GM18498 (cell line): ENCODE measurements around the gene MCAM.

Experiments used
- ATAC-seq: cut with Tn5 transposase; IDR thresholded peaks from one replicate; pipeline ENCODE4 v1.9.1; 2021; ENCODE audit warnings: mild to moderate bottlenecking, moderate library complexity; ENCODE audit not compliant: unreplicated experiment

The MCAM gene

DNA sequence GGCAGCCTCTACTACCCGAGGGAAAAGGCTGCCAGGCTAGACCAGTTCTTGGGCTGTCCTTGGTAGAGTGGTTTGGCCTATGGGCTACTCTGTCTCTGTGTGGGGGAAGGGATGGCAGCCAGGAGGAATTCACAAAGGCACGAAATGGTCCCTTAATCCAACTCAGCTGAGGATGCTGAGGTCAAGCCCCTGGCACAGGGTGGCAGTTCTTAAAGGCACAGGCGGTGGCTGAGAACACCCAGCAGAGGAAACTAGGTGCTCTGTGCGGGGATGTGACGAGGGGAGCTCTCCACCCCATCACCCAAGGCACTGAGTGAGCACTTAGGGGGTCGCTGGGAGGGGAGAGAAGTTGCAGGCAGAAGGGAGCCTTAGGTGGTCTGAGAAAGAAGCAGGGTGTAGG is 29.7 kb upstream of the MCAM start, which contains the start of gene MFRP:
MFRP (minus strand) TSS at position 101 of the 400 bp plus-strand sequence. CDS start 192 bp downstream, outside the sequence.
- no peak for ATAC-seq

DNA sequence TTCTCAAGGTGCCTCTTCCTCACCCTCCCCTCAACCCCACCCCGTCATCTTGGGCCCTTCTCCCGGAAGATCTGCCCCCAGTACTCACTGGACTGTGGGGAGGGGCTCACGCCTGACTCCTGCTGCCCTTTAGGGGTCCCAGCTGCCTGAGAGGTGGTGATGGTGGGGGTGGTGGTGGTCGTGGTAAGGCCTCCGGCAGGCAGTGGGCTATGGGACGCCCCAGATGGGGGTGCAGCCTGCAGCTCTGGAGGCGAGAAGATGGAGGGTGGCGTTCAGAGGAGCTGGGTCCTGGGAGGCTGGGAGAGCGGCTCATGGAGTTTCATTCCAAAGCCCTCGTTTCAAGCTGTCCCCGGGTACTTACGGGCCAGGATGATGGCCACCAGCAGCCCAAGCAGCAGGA is 28.8 kb upstream of the MCAM start:
- ATAC-seq = no peak

DNA sequence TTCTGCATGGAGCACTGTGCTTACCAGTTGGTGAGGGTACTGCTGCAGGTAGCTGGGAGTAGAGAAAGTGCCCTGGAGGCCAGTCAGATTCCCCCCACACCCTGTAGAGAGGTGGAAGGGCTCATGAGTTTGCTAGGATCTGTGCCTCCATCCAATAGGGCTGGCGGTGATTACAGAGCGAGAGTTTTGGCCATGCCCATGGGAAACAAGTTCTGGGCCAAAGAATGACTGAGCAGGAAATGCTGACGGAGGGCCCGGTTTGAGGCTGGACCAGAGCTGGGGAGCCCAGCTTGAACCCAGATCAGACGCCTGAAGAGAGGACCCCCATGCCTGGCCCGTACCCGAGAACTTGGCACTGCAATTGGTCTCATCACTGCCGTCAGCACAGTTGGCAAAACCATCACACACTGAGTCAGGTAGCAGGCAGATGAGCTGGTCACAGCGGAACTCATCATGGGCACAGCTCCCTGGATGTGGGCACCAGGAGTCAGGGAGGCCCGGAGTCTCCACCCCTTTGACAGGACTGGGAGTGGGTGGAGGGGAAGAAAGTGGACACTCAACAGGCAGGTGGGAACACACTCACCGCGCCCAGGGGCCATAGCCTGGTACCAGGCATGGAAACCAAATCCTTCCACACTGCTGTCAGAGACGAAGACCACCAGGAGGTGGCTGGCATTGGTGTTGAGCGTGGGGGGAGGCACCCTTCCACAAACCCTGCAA is 27.5 kb upstream of the MCAM start:
- ATAC-seq = no peak

DNA sequence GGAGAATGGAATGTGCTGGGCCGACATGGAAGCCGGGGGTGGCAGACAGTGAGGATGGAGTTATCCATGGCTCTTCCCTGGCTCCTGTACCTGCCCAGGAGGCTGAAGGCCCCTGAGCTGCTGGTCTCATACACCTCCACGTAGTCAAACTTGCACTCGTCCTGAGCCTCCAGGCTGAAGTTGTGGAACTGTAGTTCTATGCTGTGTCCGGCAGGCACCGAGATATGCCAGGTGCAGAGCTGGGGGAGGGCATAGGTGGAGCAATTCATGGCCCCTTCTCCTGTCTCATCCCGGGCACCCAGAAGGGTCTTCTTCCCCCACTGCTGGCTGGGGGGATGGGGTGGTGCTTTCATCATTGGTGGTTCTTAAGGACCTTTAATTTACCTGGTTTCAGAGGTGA is 26.8 kb upstream of the MCAM start:
- no peak for ATAC-seq

DNA sequence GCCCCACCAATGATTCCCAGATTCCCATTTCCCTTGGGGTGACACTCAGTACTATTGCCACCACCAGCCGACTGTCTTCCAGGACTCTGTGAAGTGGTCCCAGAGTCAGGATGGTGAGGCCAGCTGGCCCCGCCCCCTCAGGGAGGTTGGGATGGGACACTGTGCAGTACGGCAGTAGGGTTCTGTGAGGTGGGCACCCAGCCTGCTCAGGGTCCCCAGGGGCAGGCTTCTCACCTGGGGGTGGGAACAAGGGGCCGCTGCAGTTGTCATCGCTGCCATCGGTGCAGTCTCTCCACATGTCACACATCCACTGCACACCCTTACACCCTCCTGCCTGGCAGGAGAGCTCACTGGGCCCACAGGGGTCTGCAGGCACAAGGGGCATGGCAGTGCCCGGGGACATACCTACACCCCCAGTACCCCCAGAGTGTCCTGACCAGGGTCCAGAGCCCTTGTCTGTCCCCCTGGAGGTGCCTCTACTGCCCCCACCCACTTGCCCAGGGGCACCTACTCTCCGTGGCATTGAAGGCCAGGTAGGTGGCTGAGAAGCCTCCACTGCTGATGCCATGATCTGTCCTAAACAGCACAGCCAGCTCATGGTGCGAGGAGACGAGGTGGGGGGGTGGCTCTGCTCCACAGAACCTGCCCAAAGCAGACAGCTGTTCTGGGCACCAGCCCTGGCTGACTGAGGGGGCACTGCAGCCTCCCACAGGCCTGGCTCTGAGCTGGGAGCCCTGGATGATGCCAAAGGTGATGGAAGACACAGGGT is 25.6 kb upstream of the MCAM start:
- ATAC-seq = no peak

DNA sequence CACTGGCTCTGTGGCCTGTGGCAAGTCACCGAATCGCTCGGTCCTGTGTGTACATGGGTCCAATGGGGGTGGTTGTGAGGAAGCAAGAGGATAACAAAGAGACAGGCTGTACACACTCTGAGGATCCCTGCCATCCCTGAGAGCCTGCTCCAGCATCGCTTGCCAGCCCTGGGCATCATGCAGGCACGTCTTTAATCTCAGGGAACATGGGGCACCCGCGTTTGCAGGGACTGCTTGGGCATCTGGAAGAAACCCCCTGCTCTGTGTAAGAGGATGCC is 25.0 kb upstream of the MCAM start:
- no peak for ATAC-seq

DNA sequence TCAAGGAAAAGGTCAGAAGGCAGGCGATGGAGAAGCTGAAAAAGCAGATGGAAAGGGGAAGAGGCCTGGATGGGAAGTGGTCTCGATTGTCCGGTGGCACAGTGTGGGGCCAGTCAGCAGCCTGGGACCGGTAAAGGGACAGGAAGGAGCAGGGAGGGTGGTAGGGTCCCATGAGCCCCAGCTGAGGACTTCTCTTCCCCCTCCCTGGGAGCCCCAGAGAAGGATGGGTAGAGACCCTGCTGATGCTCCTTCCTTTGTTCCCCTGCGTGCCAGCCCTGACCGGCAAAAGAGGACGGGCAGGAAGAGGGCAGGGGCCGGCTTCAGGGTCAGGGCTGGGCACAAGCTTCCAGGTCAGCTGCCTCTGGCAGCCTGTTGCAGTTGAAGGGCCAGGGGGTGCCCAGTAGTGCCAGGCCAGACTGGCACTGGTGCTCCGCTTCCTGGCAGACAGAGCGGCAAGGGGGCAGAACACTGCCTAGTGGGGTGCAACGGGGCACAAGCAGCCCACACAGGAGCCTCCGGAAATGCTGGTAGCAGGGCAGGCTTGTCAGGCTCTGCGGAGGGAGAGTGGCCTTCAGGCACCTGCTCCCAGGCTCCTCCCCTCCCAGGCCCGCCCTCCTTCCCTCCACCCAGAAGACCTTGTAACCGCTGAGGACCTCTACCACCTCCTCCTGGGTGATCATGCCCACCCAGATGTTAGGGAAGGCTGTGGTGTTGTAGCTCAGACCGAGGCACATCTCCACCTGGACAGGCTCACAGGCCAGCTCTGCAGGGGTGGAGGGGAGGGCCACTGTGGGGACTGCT is 24.5 kb upstream of the MCAM start:
- no peak for ATAC-seq

DNA sequence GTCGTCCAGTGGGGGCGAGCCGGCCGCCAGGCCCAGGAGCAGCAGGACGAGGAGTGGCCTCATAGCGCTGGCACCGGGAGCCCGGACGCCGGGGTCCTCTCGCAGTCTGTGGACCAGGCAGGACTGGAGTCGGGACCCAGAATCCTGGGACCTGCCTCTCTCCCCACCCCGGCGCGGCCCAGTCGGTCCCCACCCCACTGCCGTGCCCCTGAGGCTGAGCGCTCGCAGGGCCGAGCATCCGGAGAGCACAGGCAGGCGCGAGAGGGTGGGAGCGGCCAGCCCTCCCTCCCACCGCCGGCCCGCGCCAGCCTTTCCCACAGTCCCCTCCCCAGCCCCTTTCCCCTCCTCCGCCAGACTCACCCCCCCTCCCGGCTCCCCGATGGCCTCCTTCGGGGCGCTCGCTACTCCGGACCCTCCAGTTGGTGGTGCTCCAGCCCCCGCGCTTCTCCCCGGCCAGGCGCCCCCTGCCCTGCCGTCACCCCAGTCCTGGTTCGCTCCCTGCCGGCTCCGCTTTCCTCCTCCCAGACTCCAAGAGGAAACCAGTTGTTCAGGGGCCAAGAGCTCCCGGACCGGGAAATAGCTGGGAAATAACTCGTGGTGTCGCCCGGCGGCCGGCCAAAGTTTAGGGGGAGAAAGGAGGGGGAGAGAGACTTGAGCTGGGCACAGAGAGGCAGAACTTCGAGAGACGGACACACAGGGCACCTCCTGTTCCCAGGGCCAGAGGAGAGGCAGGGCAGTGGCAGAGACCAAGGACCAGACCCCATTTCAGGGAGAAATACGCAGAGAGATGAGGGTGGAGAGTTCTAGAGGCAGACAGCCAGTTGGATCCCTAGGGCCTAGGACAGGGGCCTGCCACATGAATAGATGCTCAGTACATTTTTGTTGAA is 23.6 kb upstream of the MCAM start, which contains the start of gene C1QTNF5:
C1QTNF5 (minus strand) TSS at position 549 of the 887 bp plus-strand sequence; CDS start at position 63, 486 bp downstream.
- no peak for ATAC-seq

DNA sequence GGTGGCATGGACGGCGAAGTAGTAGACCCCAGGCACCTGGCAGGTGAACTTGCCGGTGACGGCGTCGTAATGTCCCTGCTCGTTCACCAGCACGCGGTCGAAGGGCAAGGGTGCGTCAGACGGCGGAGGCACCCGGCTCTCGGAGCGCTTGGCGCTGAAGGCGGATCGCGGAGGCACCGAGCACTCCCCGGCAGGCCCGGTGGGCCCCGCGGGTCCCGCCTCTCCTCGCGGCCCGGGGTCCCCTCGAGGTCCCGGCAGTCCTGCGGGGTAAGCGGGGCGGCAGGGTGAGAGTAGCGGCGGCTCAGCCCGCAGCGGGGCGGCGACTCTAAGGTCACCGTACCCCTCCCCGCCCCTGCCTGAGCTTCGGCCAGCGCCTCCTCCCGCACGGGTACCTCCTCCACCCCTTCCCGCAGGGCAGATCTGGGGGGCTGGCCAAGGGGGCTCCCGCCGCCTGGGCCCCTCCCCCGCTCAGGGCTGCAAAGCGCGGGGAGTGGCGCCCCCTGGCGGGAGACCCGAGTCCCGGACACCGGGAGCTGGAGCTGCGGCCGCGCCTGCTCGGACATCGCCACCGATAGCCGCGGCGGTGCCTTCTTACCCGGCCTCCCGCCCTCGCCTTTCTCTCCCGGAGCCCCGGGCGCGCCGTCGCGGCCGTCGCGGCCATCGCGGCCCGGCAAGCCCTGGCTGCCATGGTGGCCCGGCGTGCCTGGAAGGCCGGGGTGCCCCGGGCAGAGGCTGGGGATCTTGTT is 22.8 kb upstream of the MCAM start:
- ATAC-seq = no peak

DNA sequence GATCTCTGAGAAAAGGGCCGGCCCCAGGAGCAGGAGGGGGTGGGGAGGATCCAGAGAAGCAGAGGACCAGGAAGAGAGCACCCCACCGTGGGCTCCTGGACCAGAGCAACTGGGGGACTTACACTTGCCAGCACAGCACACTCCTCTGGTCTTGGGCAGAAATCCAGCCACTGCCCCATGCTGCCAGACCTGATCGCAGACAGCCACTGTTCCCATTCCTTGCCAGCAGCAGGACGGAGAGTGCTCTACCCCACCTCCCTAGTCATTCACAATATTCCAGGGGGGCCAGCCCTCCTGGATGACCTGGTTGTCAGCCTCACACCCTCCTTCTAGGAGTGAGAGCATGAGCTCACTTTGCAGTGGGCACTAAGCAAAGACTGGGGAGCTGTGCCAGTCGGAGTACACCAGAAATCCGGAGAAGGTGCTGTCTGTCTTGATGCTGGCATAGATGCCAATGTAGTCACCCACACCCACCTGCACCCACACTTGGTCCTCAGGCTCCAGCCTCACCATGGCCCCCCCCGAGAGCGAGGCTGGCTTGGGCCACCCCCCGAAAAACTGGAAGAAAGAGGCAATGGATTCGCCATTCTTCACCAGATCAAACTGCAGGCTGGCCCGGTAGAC is 22.1 kb upstream of the MCAM start:
- ATAC-seq = no peak

DNA sequence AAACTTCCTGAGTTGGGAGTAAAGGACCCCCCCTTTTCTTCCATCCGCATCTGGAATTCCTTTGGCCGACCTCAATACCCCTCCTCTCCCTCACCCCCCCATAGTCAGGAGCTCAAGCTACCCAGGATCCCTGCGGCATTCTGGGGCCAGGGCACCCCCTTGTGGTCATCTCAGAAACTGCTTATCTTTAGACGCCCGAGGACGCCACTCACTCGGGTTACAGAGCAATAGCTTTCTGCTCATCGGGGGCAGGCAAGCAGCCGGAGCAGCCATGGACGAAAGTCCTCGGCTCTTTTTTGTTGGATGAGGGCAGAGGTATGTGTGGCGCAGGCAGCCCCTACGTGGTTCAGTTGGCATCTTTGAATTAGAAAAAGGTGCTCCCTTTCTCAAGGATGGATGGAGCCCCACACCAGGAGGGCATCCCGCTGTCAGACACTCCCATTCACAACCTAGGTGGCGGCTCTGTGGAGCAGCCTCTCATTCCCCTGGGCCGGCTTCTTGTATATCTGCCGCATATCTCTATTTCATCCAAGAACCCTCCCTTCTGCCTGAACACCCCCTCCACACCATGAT is 21.5 kb upstream of the MCAM start:
- no peak for ATAC-seq

DNA sequence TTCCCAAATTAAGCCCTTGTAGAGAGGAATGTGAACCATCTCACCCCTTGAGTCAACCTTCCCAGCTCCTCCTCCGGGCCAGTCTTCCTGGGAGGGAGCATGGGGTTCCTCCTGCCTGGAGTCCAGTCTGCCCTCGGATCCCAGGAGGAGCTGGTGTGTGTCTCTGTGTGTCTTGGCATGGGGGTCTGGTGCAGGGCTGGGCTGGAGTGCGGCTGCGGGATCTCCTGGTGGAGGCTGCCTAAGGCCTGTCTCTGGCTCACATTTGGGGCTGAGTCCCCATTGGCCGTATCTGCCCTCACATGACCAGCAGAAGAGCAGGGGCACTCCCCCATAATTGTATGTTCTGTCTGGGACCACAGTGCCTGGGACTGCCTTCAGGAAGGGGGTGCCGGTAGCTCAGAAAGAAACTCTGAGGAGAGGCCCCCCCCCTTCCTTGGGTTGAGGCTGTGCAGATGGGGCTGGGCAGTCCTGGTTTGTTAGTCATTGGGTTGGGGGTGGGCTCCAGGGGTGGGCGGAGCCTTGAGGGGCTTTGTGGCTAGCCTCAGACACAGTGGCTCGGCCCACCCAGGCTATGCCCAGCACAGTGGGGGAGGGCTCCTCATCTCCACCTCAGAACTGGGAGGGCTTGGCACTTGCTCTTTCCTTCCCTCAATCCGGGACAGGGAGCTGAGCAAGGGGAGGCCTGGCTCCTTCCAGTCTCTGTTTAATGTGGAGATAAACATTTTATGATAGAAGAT is 20.8 kb upstream of the MCAM start:
- no peak for ATAC-seq

DNA sequence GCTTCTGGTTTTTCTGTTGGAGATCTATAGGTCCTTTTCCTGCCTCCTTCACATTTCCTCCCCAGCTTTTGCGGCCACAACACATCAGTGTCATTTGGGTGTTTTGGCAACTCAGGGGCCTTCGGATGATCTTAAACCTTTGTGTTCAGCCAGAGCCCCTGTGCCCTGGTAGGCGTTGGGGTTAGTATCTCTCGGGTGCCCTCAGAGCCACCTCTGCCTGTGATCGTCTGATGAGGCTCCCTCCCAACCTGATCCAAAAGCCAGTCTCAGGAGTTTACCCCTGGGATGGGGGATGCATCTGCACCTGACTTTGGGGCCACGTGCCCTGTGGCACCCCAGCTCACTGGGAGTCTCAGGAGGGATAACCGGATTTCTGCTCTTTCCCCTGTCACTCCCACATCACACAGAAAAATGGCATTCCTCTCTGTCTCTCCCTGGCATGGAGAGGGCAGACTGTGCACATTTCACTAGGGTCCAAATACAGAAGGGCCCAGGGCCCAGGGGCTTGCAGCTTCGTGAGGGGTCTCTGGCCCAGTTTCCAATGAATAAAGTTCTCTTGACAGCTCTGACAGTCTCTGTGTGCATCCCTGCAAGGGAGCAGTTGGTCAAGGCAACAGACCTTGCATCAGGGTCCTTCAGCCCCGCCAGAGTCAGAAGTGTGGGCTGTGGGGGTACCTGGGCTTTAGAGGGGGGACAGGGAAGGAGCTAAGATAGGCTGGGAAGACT is 20.0 kb upstream of the MCAM start:
- ATAC-seq = no peak

DNA sequence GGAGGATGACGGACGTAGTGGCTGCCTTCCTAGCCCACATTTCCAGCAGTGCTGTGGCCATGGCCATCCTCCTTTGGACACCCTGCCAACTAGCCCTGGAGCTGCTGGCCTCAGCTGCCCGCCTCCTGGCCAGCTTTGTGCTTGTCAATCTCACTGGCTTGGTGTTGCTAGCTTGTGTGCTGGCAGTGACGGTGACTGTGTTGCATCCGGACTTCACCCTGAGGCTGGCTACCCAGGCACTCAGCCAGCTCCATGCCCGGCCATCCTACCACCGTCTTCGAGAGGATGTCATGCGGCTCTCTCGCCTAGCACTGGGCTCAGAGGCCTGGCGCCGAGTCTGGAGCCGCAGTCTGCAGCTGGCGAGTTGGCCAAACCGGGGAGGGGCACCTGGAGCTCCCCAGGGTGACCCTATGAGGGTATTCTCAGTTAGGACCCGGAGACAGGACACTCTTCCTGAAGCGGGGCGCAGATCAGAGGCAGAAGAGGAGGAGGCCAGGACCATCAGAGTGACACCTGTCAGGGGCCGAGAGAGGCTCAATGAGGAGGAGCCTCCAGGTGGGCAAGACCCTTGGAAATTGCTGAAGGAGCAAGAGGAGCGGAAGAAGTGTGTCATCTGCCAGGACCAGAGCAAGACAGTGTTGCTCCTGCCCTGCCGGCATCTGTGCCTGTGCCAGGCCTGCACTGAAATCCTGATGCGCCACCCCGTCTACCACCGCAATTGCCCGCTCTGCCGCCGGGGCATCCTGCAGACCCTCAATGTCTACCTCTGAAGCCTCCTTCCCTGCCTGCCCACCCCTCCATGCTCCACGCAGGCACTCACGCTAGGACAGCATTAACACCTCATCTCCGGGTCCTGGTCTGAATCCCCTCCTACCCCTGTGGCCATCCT is 19.0 kb upstream of the MCAM start:
- no peak for ATAC-seq

DNA sequence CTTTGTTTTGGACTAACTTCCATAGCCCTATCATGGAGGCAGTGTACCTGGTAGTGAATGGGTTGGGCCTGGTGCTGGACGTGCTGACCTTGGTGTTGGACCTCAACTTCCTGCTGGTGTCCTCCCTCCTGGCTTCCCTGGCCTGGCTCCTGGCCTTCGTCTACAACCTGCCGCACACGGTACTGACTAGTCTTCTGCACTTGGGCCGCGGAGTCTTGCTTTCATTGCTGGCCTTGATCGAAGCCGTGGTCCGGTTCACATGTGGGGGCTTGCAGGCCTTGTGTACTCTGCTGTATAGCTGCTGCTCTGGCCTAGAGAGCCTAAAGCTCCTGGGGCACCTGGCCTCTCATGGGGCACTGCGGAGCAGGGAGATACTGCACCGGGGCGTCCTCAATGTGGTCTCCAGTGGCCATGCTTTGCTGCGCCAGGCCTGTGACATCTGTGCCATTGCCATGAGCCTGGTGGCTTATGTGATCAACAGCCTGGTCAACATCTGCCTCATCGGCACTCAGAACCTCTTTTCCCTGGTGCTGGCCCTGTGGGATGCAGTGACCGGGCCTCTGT is 18.2 kb upstream of the MCAM start:
- ATAC-seq = no peak

DNA sequence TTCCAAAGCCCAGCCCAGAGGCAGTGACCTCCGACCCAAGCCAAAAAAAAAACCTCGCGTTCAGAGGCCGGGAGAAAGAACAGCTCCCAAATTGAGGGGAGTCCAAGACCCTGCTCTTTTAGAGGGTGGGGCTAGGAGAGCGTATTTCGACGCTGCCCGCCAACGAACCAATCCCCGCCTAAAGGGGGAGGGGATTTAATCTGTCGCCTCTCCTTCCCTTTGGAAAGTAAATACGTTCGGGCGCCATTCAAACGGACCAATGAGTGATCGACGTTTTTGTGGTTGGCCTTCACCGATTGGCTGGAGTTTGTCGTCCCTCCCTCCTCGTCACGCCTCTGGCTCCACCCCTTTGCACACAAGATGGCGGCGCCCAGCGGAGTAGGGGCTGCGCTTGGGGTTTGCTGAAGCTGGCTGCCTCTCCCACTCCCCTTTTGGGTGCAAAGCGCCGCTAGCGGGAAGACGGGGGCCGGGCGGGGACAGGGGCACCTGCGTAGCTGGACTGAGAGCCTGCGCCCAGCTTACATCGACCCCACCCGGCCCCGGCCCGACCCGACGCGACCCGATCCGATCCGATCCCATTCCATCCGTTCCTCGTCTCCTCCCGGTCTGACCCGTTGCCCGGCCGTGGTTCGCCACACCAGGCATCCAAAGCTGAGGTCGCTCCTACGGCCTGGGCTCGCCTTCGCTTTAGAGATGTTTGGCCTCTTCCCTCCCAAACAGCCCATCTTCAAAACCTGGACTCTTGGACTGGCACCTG is 17.4 kb upstream of the MCAM start, which contains the start of gene RNF26:
RNF26 (plus strand) TSS at position 354 of the 757 bp plus-strand sequence. CDS start 596 bp downstream, outside the sequence.
- ATAC-seq = peak; percentile 94
